Measurements from ENCODE around the gene ITGBL1.

- no peak for TF ChIP-seq EZH2 (optimal IDR thresholded peaks at IDR 0.05; ENCODE audit: low read depth, low read length)
- no peak for TF ChIP-seq CTCF (IDR thresholded peaks at IDR 0.05; ENCODE audit: low read length)
- no peak for TF ChIP-seq EZH2phosphoT487 (IDR thresholded peaks at IDR 0.05; ENCODE audit: low read length)
Observed at GRCh38 chr13:101727118-101727517, 274.6 kb downstream of the ITGBL1 start.

All from MM.1S (cell line).